Activated B cell treated with CpG ODN at 0.5 μM for 24 hours (primary cell): Measurements from ENCODE around the gene SLC37A3. TPM values are rescaled to one million over a fixed set of nuclear protein-coding genes. Genes with fewer than 3 reads are reported as not detected.

Source experiments
- ATAC-seq: fragments of 200-7000 bp; cut with Tn5 transposase; one replicate; pipeline ENCODE4 v1.10.0; 2021; ENCODE audit warnings: low read depth, mild to moderate bottlenecking, moderate library complexity
- CTCF ChIA-PET: fragments of 350-600 bp; sonication (Branson Sonifier 250); formaldehyde crosslinking; loops from one replicate; lab custom pipeline; 2021; ENCODE audit warnings: antibody characterized with exemption; lab: Charles Lee
- POLR2A ChIA-PET: fragments of 350-600 bp; sonication (Branson Sonifier 250); formaldehyde crosslinking; loops from one replicate; lab custom pipeline; 2021; ENCODE audit warnings: antibody characterized with exemption; lab: Charles Lee
- DNase-seq: peaks from one replicate; pipeline ENCODE4 v3.0.0; 2022
- H3K27ac Mint-ChIP-seq: one replicate; pipeline ENCODE4 v1.8.0; 2020; ENCODE audit warnings: mixed read lengths
- H3K27me3 Mint-ChIP-seq: one replicate; pipeline ENCODE4 v1.8.0; 2021; ENCODE audit warnings: mixed read lengths
- H3K36me3 Mint-ChIP-seq: one replicate; pipeline ENCODE4 v1.8.0; 2021; ENCODE audit warnings: low read depth, mixed read lengths
- H3K4me1 Mint-ChIP-seq: one replicate; pipeline ENCODE4 v1.8.0; 2021; ENCODE audit warnings: mixed read lengths
- H3K4me3 Mint-ChIP-seq: one replicate; pipeline ENCODE4 v1.8.0; 2020; ENCODE audit warnings: mild to moderate bottlenecking, mixed read lengths
- H3K9me3 Mint-ChIP-seq: one replicate; pipeline ENCODE4 v1.8.0; 2020; ENCODE audit warnings: mixed read lengths
- intact Hi-C: fragments of 100-400 bp; cut with micrococcal nuclease; formaldehyde crosslinking; loops from one replicate; pipeline ENCODE4 v1.15.1; 2024
- total RNA-seq: library from RNA; stranded (reverse); gene quantifications from 2 replicates; pipeline ENCODE4 v1.2.3, GENCODE V29; 2022
- TF ChIP-seq, protein P1 (sequence below): fragments of 200-600 bp; IDR thresholded peaks from one replicate; pipeline ENCODE4 v1.8.0; 2022; ENCODE audit warnings: antibody characterized with exemption, mild to moderate bottlenecking

Gene SLC37A3
- total RNA-seq, 1 donor from 2014 or later = 10.6 TPM

- Mint-ChIP-seq H3K27me3 (no peaks in the 10 kb centered on the region), H3K36me3 (peaks cover 18% of the 10 kb centered on the region), H3K27ac (no peak overlapping the region), H3K9me3 (no peaks in the 10 kb centered on the region), H3K4me1 (peaks cover 3% of the 10 kb centered on the region), H3K4me3 (no peak overlapping the region)
- DNase-seq (no peak), ATAC-seq (no peak)
- ChIA-PET POLR2A (no interaction called here), CTCF (no interaction called here)
- TF ChIP-seq, protein P1, sequence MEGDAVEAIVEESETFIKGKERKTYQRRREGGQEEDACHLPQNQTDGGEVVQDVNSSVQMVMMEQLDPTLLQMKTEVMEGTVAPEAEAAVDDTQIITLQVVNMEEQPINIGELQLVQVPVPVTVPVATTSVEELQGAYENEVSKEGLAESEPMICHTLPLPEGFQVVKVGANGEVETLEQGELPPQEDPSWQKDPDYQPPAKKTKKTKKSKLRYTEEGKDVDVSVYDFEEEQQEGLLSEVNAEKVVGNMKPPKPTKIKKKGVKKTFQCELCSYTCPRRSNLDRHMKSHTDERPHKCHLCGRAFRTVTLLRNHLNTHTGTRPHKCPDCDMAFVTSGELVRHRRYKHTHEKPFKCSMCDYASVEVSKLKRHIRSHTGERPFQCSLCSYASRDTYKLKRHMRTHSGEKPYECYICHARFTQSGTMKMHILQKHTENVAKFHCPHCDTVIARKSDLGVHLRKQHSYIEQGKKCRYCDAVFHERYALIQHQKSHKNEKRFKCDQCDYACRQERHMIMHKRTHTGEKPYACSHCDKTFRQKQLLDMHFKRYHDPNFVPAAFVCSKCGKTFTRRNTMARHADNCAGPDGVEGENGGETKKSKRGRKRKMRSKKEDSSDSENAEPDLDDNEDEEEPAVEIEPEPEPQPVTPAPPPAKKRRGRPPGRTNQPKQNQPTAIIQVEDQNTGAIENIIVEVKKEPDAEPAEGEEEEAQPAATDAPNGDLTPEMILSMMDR = no peak
- intact Hi-C loops = no loop called here
Measured at GRCh38 chr7:140383954-140384713, 14.2 kb downstream of the SLC37A3 start.

DNA sequence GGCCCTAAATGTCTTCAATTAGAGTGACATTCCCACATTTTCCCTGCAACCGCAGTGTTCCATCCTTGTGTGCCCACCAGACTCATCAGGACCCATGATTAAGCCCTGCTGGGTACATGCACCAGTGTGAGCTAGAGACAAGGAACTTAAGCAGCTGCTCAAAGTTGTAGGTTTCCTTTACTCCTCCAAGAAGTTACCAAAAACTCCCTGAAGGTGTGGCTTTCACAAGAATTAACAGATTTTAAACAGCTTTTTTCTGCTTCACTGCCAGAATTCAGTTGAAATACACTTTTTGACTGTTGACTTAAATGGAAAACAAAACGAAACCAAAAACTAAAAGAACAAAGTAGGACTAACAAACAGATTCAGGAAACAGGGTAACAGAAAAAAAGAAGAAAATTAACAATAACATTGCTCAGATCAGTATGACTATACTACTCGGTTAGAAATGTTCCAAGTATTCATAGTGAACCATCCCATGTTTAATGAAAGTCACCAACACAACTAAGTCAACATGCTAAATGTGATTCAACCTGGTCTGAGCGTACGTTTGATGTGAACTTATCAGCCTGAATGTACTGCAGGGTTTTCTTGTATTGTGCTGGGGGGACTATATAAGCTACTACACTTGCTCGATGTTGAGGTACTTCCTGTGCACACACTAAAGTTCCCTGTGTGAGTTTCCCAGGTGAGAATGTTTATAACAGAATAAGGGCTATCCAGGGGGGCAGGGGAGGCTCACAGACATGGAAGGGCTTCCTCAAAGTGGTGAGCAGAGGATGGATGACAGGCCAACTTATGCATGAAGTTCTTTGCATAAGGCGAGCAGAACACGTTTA lies 22.2 kb downstream of the SLC37A3 start:
- TF ChIP-seq, protein P1 = no peak
- ChIA-PET CTCF (no interaction called here), POLR2A (no interaction called here)
- Mint-ChIP-seq H3K4me3 (peak overlapping the region; percentile 36), H3K27me3 (no peaks in the 10 kb centered on the region), H3K27ac (no peak overlapping the region), H3K36me3 (peaks cover 30% of the 10 kb centered on the region), H3K9me3 (no peaks in the 10 kb centered on the region), H3K4me1 (peaks cover 10% of the 10 kb centered on the region)
- DNase-seq (no peak), ATAC-seq (no peak)
- intact Hi-C loops = no loop called here

DNA sequence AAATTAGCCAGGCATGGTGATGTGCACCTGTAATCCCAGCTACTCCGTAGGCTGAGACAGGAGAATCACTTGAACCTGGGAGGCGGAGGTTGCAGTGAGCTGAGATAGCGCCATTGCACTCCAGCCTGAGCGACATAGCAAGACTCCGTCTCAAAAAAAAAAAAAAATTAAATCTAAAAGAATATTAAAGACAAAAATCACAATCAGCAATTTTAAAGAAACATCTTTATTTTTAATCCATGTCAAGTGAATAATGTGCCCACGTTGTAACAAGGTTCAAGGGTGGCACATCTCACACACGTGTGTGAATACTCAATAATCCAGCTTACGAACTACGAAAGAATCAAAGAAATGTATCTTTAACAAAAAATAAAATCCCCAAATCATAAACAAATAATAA lies 23.0 kb downstream of the SLC37A3 start:
- CTCF ChIA-PET = no interaction called here
- POLR2A ChIA-PET = no interaction called here
- peaks cover 30% of the 10 kb centered on the region for H3K36me3 Mint-ChIP-seq
- H3K27ac Mint-ChIP-seq = no peak overlapping the region
- ATAC-seq (no peak), DNase-seq (no peak)
- TF ChIP-seq, protein P1 = no peak
- intact Hi-C loops = no loop called here
- peaks cover 10% of the 10 kb centered on the region for H3K4me1 Mint-ChIP-seq
- H3K27me3 Mint-ChIP-seq = no peaks in the 10 kb centered on the region
- H3K4me3 Mint-ChIP-seq = no peak overlapping the region
- no peaks in the 10 kb centered on the region for H3K9me3 Mint-ChIP-seq

DNA sequence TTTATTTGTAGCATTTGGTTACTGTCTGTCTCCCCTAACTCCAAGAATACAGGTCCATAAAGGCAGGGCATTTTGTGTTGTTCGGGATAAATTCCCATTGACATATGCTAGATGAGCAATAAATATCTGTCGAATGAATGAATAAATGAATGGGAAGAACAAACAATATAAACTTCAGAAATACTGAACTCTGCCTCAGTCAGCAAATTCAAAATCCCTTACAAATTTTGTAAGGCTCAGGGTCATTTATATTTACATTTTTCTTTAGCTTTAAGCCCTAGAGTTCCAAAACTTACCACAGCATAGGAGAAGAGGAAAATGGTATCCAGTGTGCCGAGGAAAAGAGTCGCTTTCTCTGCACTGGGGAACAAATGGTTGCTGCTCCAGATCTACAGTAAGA lies 29.0 kb downstream of the SLC37A3 start:
- Mint-ChIP-seq H3K9me3 (no peaks in the 10 kb centered on the region), H3K4me3 (no peak overlapping the region), H3K4me1 (no peaks in the 10 kb centered on the region), H3K36me3 (peaks cover 17% of the 10 kb centered on the region), H3K27ac (no peak overlapping the region), H3K27me3 (no peaks in the 10 kb centered on the region)
- TF ChIP-seq, protein P1 = no peak
- ATAC-seq = no peak
- POLR2A ChIA-PET = no interaction called here
- CTCF ChIA-PET = no interaction called here
- intact Hi-C loops = no loop called here
- DNase-seq = no peak

- ChIA-PET POLR2A (no interaction called here), CTCF (no interaction called here)
- peaks cover 23% of the 10 kb centered on the region for H3K36me3 Mint-ChIP-seq
- DNase-seq (no peak), ATAC-seq (no peak)
- no peaks in the 10 kb centered on the region for H3K27me3 Mint-ChIP-seq
- intact Hi-C loops = no loop called here
- H3K4me3 Mint-ChIP-seq = no peak overlapping the region
- no peaks in the 10 kb centered on the region for H3K4me1 Mint-ChIP-seq
- TF ChIP-seq, protein P1 = no peak
- no peak overlapping the region for H3K27ac Mint-ChIP-seq
- no peaks in the 10 kb centered on the region for H3K9me3 Mint-ChIP-seq
Measured at GRCh38 chr7:140367528-140367927, 30.8 kb downstream of the SLC37A3 start.
